ENCODE data around the gene TNIK.

Gene TNIK

GRCh38 chr3:171094411-171094810 lies 365.8 kb downstream of the TNIK start:
- H3F3A ChIP-seq (ENCODE audit: insufficient read depth, low read length): no peaks in the 10 kb centered on the region
- TF ChIP-seq CTCF (IDR thresholded peaks at IDR 0.05; ENCODE audit: low read length): no peak
- no peak for TF ChIP-seq EZH2 (IDR thresholded peaks at IDR 0.05; ENCODE audit: borderline replicate concordance, low read length)
- H3K9me2 ChIP-seq (ENCODE audit: low read depth, low read length): no peaks in the 10 kb centered on the region
- H3K9me3 ChIP-seq (ENCODE audit: low read length): no peaks in the 10 kb centered on the region
- H4K20me1 ChIP-seq (ENCODE audit: insufficient read depth, low read length): no peaks in the 10 kb centered on the region
- H3K36me3 ChIP-seq (ENCODE audit: insufficient read depth, low read length): no peaks in the 10 kb centered on the region
- H2AFZ ChIP-seq (ENCODE audit: low read length): no peak overlapping the region
- H3K4me3 ChIP-seq (ENCODE audit: low read depth, low read length, poor library complexity, severe bottlenecking): no peak overlapping the region
- H3K79me2 ChIP-seq (ENCODE audit: insufficient read depth, low read length): no peaks in the 10 kb centered on the region
- H3K4me2 ChIP-seq (ENCODE audit: low read length): no peak overlapping the region
- no peaks in the 10 kb centered on the region for H3K27me3 ChIP-seq (ENCODE audit: insufficient read depth, low read length)
- H3K4me1 ChIP-seq (ENCODE audit: insufficient read depth, low read length, severe bottlenecking): no peaks in the 10 kb centered on the region
- no peak overlapping the region for H3K27ac ChIP-seq (ENCODE audit: low read depth, low read length, poor library complexity, severe bottlenecking)
- H3K9ac ChIP-seq (ENCODE audit: low read length): no peak overlapping the region

GRCh38 chr3:171093462-171093861 lies 366.7 kb downstream of the TNIK start:
- H3K36me3 ChIP-seq (ENCODE audit: insufficient read depth, low read length): no peaks in the 10 kb centered on the region
- TF ChIP-seq EZH2 (IDR thresholded peaks at IDR 0.05; ENCODE audit: borderline replicate concordance, low read length) (no peak), CTCF (IDR thresholded peaks at IDR 0.05; ENCODE audit: low read length) (no peak)
- H3K9me3 ChIP-seq (ENCODE audit: low read length): no peaks in the 10 kb centered on the region
- no peak overlapping the region for H3K4me3 ChIP-seq (ENCODE audit: low read depth, low read length, poor library complexity, severe bottlenecking)
- no peaks in the 10 kb centered on the region for H3K9me2 ChIP-seq (ENCODE audit: low read depth, low read length)
- H4K20me1 ChIP-seq (ENCODE audit: insufficient read depth, low read length): no peaks in the 10 kb centered on the region
- no peak overlapping the region for H3K4me2 ChIP-seq (ENCODE audit: low read length)
- no peaks in the 10 kb centered on the region for H3F3A ChIP-seq (ENCODE audit: insufficient read depth, low read length)
- no peak overlapping the region for H3K9ac ChIP-seq (ENCODE audit: low read length)
- H2AFZ ChIP-seq (ENCODE audit: low read length): no peak overlapping the region
- H3K27me3 ChIP-seq (ENCODE audit: insufficient read depth, low read length): no peaks in the 10 kb centered on the region; the same call in 1 of the 2 replicates
- H3K79me2 ChIP-seq (ENCODE audit: insufficient read depth, low read length): no peaks in the 10 kb centered on the region
- H3K4me1 ChIP-seq (ENCODE audit: insufficient read depth, low read length, severe bottlenecking): no peaks in the 10 kb centered on the region
- no peak overlapping the region for H3K27ac ChIP-seq (ENCODE audit: low read depth, low read length, poor library complexity, severe bottlenecking)

GRCh38 chr3:171092467-171092911 lies 367.7 kb downstream of the TNIK start:
- Histone ChIP-seq H4K20me1 (ENCODE audit: insufficient read depth, low read length) (no peaks in the 10 kb centered on the region), H2AFZ (ENCODE audit: low read length) (no peak overlapping the region), H3K9ac (ENCODE audit: low read length) (no peak overlapping the region), H3K9me3 (ENCODE audit: low read length) (no peaks in the 10 kb centered on the region), H3K4me3 (ENCODE audit: low read depth, low read length, poor library complexity, severe bottlenecking) (no peak overlapping the region), H3K79me2 (ENCODE audit: insufficient read depth, low read length) (no peaks in the 10 kb centered on the region), H3K4me2 (ENCODE audit: low read length) (no peak overlapping the region), H3F3A (ENCODE audit: insufficient read depth, low read length) (no peaks in the 10 kb centered on the region), H3K4me1 (ENCODE audit: insufficient read depth, low read length, severe bottlenecking) (no peaks in the 10 kb centered on the region), H3K36me3 (ENCODE audit: insufficient read depth, low read length) (no peaks in the 10 kb centered on the region), H3K27me3 (ENCODE audit: insufficient read depth, low read length) (no peaks in the 10 kb centered on the region; the same call in 1 of the 2 replicates), H3K27ac (ENCODE audit: low read depth, low read length, poor library complexity, severe bottlenecking) (no peak overlapping the region), H3K9me2 (ENCODE audit: low read depth, low read length) (no peaks in the 10 kb centered on the region)
- no peak for TF ChIP-seq CTCF (IDR thresholded peaks at IDR 0.05; ENCODE audit: low read length)
- no peak for TF ChIP-seq EZH2 (IDR thresholded peaks at IDR 0.05; ENCODE audit: borderline replicate concordance, low read length)

All from OCI-LY1 (cell line).